Left lobe of liver (tissue), 2 donors: ENCODE results near the gene GPC3. TPM values are rescaled to one million over a fixed set of nuclear protein-coding genes. Genes with fewer than 3 reads are reported as not detected.

ENCODE experiments used
- ATAC-seq: fragments of 200-7000 bp; cut with Tn5 transposase; one replicate; pipeline ENCODE4 v1.9.1; 2020; ENCODE audit warnings: mild to moderate bottlenecking, moderate library complexity
- DNase-seq: peaks from one replicate; pipeline ENCODE4 v3.0.0-alpha.2; 2020; ENCODE audit warnings: low spot score
- total RNA-seq: library from RNA; stranded (reverse); gene quantifications from one replicate; pipeline ENCODE4 v1.2.1, GENCODE V29; 2021
- donor health status: DM: no; HTN: no; CAD: no; lungs with moderate emphysema.
- donor health status: DM: no; HTN: yes; CAD: no.

GPC3 gene
- total RNA-seq, 1 donor from 2014 or later, result 1.1 TPM

DNA sequence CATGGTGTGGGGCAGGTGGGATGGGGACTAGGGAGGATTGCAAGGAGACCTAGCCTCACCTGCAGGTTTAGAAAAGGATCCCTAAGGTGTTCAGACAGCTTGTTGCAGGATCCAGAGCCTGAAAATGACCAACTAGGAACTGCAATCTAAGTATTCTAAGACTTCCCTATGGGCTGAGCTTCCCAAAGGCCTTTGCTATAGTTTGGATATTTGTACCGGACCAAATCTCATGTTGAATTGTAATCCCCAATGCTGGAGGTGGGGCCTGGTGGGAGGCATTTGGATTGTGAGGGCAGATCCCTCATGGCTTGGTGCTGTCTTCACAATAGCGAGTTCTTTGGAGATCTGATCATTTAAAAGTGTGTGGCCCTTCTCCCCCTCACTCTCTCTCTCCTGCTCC, 52.1 kb downstream of the GPC3 start:
- ATAC-seq, result no peak

DNA sequence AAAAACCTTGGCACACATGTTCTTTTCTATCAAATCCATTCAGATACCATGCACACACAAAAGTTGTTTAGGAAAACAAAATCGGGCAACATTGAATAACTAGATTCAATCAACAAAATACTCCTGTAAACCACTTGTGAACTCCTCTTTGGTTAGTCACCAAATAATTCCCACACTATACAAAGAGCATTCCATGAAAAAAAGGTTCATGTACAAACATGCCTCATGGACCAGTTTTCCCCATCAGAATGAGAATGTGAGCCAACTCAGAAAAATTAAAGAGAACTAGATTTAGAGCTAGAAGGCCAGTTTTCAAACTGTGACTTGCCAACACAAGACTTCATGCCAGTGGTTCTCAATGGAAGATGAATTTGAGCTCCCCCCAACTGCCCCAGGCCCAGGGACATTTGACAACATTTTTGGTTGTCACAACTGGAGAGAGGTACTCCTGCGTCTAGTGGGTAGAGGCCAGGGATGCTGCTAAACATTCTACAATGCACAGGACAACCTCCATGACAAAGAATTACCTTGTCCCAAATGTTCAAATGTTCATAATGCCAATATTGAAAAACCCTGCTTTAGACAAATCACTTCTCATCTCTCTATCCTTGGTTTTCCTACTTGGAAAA, 55.4 kb downstream of the GPC3 start:
- ATAC-seq, result no peak
- no peak for DNase-seq

More for the DNA sequence above, 52.1 kb downstream of the GPC3 start:
- no peak for DNase-seq

DNA sequence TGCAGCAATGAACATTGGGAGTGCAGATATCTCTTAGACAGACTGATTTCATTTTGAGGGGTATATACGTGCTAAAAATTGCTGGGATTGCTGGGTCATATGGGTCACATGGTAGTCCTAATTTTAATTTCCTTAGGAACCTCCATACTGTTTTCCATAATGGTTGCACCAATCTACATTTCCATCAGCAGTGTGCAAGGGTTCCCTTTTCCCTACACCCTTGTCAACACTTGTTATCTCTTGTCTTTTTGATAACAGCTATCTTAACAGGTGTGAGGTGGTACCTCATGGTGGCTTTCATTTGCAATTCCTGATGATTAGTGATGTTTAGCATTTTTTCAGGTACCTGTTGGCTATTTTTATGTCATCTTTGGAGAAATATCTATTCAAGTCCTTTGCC, 57.0 kb downstream of the GPC3 start:
- ATAC-seq (no peak), DNase-seq (no peak)

DNA sequence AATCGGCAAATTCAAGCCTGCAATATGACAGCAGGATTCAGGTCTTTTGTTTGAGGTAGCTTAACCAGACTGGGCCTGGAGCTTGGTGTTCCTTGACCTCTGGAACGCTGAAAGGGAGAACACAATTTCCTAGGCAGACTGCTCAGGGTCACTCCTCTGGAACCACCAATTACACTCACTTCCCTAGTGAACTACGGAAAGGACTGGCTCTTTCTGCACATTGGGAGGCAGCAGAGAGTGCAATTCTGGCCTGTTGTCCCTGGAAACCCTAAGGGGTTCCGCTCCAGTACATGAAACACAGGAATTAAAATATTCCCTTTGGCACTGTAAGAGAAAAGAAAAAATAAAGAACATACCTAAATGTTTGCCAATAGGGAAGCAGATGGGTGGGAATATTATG, 58.6 kb downstream of the GPC3 start:
- DNase-seq (no peak), ATAC-seq (no peak)

DNA sequence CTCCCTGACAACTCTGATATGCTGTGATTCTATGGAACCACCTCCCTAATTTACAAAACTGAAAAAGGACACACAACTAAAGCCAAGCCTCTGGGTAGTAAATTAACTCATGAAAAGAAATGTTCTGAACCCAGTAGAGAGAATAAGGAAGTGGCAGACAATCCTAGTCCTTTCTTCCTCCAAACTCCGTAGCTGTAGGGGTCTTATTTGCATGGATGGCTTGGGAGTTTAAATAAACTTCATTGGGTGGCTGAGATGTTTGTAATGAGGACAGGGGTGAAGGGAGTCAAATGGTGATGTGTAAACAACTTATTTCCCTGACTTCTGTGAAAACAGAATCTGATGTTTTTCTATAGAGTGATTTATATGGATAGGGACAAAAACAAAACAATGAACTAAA, 59.3 kb downstream of the GPC3 start:
- DNase-seq (no peak), ATAC-seq (no peak)

DNA sequence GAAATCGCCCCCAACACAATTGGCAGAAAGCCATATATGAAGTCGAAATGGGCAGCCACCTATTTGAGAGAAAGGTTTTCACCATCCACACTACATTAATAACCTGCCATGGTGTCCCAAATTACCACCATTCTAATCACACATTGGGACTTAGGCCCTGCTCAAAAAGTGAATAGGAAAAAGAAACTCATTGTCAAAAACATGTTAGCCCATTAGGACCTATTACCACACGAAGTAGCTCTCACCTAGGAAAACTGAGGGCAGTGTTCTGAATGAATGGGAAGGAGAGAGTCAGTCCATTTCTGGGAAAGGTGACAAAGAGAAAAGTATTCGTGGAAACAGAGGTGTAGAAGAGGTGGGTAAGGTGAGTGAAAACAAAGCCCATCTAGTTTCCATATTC, 60.8 kb downstream of the GPC3 start:
- no peak for DNase-seq
- no peak for ATAC-seq

DNA sequence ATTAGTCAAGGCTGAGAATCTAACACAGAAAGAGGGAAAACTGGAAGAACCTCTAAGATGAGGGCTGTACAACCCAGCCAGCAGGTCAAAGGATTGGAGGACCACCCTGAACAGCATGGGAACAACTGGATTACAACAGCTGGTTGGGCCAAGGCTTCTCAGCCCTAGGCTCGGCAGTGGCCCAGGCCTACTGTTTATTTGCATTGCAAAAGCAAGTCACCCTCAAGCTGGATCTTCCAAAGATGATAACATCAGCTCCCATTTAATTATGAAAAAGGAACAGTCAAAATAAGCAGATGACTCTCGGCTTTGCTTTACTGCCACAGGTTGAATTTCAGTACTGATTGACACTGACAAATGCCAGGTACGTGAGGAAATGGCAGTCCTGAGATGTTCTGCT, 61.8 kb downstream of the GPC3 start:
- DNase-seq, result no peak

DNA sequence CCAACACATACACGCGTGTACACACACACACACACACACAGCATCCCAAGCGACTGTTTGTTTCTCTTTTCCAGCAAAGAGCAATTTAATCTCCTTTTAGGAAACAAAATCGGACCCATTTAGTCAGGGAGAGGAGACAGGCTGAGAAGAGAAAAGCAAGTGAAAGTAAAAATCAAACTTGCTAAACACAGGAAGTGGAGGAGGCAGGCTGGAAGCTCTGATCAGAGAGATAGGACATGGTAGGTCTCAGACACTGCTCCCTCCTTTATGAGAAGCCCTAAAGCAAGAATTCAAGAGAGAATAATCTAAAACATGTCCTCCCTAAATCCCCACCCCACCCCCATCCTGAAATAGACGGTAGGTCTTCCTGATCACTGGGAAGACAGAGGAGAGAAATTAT, 62.3 kb downstream of the GPC3 start:
- DNase-seq (no peak), ATAC-seq (no peak)

More for the DNA sequence above, 61.8 kb downstream of the GPC3 start:
- no peak for ATAC-seq

DNA sequence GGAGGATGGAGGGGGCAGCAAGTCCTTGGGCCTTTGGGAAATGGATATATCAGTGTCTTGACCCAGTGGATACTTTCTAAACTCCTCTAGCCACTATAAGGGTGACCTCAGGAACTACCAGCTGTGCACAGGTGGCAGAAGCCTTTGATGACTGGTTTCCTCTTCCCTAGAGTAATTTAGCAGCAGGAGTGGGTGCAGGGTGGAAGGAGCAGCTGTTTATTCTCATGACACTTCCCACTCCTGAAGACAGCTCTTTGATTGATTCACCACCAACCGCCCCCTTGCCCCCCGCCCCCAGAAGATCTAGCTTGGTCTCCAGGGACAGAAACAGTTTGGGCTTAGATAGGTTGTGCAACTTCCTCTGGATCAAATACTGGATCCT, 63.0 kb downstream of the GPC3 start:
- DNase-seq, result no peak
- no peak for ATAC-seq

DNA sequence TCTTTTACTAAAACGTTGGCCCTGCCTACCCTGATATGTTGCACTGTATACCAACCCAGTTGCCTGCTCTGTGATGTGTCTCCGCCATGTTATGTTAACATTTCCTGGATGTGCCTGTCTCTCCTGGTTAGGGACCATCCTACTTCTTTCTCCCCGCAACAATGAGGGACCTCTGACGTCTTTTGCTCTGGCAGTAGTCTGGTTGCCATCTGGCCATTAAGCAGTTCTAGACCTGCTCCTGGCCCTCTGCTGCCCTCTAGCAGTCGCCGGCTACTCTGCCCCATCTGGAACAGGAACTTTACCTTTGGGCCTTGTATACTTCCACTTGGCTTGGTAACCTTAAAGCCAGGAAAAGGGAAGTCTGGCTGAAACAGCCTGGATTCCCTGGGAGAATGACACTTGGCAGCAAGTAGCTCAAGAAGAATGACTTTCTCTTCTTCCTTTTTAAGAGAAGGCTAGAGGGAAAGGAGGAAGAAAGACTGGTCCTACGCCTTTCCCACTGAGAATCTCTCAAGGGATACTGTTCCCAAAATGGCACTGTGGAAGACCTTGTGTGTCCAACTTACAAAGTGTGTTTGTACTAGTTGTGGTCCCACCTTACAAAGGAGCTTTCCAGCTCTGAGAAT, 63.5 kb downstream of the GPC3 start:
- DNase-seq, result peak; percentile 58
- ATAC-seq, result peak; percentile 94

DNA sequence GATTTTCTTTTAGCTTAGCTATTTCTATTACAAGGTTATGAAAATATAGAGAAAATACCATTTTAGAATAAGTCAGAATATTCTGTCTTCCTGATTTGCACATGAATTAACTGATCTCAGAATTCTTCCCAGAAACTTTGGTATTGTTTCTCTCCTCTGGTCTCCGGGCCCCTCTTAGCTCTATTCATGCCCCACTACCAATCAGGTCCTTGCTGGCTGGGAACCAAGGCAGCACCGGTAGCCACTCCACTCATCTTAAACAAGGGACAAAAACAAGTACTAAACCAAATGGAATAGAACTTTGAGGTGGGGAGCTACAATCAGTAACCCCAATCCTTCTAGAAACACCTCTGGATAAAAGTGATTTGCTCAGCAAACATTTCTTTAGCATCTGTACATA, 64.3 kb downstream of the GPC3 start:
- no peak for ATAC-seq
- DNase-seq, result no peak

DNA sequence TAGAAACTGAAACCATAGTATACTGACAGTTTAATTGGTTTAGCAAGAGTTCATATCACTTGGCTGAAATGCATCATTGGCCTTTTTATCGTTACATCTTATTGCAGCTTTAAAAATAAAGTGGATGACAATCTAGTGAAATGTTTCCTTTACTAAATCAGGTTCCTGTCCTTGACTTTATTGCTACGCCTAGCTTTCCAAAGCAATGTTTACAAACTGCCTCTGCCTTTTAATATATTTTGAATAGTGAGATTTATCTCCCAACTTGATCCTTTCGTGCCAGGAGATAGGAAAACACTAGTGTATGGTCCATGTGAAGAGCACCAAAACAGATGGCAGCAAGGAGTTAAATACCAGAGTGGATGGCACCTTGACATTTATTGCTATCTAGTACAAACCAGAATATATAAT, 67.0 kb downstream of the GPC3 start:
- ATAC-seq (no peak), DNase-seq (no peak)

DNA sequence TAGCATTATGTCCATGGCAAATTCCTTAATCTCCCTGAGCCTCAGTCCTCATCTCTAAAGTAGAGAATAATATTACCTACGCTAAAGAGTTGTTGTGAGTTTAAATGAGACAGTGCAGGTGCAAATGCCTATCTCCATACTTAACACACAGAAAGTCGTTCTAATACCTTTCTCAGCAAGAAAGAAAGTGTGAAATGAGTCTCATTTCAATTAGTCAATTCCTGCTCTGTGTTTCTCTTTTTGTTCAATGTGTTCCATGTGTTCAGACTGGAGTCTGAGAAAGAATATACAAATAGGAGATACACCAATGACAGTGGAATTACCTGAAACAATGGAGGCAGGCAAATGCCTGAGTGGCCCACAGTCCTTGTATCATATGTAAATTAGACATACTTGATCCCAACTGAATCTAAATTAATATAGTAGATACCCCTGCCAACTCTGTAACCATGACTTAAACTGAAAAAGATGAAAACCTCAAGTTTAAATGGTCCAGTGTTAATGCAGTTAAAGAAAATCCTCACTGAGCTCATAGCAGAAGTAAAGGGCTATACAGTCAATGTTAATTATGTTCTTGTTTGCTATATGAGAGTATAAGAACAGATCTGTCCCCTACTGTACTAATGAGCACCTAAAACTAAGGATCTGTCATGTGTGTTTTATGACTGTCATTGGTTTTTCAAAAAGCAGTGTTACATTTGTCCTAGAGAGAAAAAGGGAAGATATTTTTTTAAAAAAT, 68.2 kb downstream of the GPC3 start:
- ATAC-seq, result no peak
- DNase-seq, result no peak

DNA sequence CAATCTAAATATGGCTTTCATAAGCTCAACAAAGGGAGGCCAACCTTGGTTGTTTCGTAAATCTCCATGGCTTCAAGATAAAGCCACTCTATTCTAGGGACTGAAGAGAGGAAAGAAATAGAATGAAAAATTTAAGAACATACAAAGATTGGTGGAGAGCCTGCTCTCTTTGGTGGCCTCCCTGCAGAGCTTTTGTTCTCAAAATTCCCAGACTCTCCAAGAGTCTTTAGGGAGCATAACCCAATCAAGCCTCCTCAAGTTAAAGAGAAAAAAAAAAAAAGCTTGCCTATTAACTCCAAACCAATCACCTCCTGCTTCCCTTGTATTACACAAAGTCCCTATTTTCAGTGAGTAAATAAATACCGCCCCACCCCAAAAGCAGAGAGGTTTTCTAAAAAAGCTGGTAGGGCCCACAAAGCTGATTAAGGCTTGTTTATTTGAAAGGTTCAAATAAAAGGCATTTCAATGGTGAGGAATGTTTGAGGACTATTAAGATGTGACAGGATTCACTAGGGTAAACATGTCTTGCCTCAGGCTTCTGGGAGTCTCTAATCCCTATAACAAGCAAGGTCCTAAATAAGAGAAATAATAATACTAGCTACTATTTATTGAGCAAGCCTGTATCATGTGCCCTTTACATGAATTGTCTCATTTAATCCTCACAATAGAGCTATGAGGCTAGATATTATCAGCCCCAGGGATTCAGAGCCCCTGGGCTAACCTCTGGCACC, 71.6 kb downstream of the GPC3 start:
- DNase-seq (no peak), ATAC-seq (no peak)

DNA sequence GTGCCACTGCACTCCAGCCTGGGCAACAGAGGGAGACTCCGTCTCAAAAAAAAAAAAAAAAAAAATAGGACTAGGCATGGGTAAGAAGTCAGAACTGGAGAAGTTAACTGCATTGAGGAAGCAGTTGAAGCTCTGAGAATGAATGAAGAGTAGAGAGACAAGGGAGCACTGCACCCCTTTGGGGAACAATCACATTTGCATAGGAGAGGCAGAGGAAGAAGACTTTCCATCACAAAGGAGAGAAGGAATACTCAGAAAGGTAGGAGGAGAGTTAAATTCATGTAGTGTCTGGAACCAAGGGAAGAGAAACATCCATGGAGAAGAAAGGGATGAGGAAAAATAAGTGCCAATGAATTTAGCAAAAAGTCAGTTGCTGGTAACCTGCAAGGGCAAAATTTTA, 72.4 kb downstream of the GPC3 start:
- ATAC-seq, result no peak
- no peak for DNase-seq

DNA sequence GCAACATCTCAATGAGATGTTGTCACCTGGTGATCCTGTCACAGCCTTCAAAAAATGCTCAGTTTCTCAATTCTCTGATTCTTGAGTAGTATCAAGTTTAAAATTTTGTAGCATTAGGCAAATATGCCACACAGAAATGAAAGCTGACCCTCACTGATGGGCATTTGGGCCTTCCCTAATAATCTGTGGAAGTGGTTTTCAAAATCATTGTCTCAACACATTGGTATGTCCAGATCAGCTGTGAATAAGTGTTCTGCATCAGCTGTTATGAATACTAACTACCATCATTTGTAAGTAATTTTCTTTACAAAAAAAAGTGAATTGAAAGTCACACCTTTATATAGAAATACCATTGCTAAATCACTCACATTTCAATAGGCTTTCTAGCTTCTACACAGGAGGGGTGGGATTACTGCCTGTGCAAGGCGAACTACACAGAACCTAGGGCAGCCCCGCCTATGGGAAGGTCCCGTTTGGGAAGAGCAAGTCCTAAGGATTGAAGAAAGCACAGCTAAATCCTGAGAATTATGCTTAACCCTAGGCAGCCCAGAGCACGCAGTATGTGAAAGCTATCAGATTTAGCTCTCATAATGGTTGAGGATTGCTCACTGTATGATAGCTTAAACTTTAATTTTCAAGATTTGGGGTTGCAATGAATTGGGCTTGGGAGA, 73.4 kb downstream of the GPC3 start:
- ATAC-seq (no peak), DNase-seq (no peak)

DNA sequence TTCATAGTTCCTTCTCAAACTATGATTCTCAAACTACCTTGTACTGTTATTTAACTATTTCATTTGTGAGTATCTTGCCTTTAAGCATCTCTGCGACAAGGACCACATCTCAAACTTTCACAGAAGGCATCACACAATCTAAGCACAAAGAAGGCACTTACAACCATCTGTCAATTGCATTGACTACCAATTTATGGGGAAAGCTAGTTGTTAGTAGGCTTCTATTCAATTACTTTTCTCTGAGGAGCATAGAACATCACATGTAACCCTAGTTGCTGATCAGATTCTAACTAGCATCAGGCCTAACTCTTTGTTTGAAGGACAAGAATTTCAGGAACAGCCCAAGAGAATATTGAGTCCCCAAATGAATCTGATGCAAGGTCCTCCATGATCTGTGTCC, 74.9 kb downstream of the GPC3 start:
- ATAC-seq, result no peak

DNA sequence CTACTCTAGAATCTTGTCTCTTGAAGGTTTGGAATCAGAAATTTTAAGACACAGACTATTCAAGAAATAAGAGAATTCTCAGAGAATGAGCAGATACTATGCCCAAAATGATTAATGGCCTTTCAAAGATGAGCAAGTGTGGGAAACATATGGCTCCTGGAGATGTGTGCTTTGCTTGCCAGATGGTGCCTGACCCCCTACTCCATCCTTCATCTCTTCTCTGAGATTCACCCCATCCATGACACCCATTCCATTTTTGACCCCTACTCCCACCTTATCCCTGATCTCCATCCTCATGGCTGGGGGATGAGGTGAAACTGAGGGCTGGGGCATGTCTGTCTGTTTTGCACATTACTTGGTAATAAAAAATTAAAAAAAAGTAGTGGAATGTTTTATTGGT, 75.5 kb downstream of the GPC3 start:
- no peak for ATAC-seq
- DNase-seq, result no peak

More for the DNA sequence above, 74.9 kb downstream of the GPC3 start:
- DNase-seq, result no peak

DNA sequence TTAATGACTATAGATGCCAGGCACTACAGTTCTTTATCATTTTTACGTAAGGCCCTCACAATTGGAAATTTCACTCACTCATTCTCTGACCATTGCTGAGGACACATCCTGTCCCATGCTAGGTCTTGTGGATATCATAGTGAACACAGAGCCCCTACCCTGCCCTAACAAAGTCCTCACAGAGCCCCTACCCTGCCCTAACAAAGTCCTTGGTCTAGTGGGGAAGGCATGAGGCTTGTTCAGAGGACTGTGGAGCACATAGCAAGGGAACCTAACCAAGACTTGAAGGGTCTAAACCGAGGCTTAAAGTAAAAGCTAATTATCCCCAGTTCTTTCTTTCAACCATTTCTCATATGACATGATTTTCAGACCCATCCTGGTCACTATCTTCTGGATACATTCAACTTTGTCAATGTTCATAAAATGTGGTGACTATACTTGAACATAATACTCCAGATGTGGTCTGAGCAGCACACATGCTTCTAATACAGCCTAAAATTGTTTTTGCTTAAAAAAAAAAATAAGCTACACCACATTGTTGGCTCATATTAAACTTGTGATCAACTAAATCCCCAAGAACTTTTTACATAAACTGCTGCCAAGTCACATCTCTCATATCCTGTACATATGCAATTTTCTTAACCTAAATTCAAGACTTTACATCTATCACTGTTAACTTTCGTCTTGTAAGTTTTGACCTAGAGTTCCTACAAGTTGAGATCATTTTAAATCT, 77.0 kb downstream of the GPC3 start:
- ATAC-seq (no peak), DNase-seq (no peak)

DNA sequence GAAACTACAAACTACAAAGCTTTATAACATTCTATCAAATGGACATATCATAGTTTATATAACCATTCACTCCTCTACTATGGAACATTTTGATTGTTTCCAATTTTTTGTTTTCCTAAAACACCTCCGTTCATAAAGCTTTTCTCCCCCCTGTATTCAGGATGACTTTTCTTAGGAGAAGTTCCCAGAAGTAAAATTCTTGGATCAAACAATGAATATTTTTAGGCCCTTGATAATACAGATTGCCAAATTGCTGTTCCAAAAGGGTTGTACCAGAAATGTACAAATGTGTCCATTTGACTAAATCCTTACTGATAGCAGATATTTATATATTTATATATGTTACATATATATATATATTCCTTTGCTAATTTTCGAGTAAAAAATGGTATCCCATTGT, 77.8 kb downstream of the GPC3 start:
- no peak for ATAC-seq
- no peak for DNase-seq

DNA sequence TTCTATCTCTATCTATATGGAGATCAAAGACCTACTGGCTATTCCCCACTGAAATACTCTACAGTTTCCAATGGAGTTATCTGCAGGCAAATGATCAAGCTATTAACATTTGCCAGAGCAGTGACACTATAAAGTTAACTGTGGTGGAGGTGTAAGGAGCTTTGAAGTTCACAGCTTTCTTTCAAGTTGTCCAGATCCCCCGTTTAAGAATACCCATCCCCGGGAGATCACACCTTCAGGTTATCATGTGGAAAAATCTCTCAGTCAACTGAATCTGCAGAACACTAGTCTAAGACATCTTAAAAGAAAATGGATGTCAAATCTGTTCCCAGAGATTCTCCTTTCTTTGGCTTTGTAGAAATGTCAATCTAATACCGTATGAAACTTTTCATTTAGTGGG, 80.1 kb downstream of the GPC3 start:
- ATAC-seq, result no peak
- no peak for DNase-seq
